Measurements from ENCODE around the gene INTS7. TPM values are rescaled to one million over a fixed set of nuclear protein-coding genes. Genes with fewer than 3 reads are reported as not detected.

Gene INTS7
- total and polyA plus RNA-seq, 12 donors, result 6.3 to 24.5 (median 12.2) TPM

- peak; percentile 67 to 87 (median 74) for DNase-seq
- TF ChIP-seq POLR2A (IDR thresholded peaks at IDR 0.05) (no peak), CTCF (IDR thresholded peaks at IDR 0.05) (peak; percentile 92 to 96 (median 94))
- H3K4me1 ChIP-seq (replicated peaks in 1 of 2), result no peaks in the 10 kb centered on the region
- no peak overlapping the region for H3K27ac ChIP-seq
- 46 to 52% (median 49%) methylated on average over 7 of the region's 7 CpGs for WGBS, 4 donors
- no peaks in the 10 kb centered on the region for H3K36me3 ChIP-seq (replicated peaks in 1 of 2)
- no peaks in the 10 kb centered on the region for H3K9me3 ChIP-seq (replicated peaks in 1 of 3)
- no peaks in the 10 kb centered on the region for H3K27me3 ChIP-seq
- intact Hi-C loops (cut with DNase I), result no loop called here
- no peak overlapping the region for H3K4me3 ChIP-seq
These were observed 23.2 kb downstream of the INTS7 start for GRCh38 chr1:212012034-212012740.

GRCh38 chr1:212010004-212010403 lies 25.4 kb downstream of the INTS7 start:
- DNase-seq, result no peak
- no peaks in the 10 kb centered on the region for H3K4me1 ChIP-seq (replicated peaks in 1 of 2)
- TF ChIP-seq POLR2A (IDR thresholded peaks at IDR 0.05) (no peak), CTCF (IDR thresholded peaks at IDR 0.05) (no peak)
- no peak overlapping the region for H3K27ac ChIP-seq
- no peak overlapping the region for H3K4me3 ChIP-seq
- no peaks in the 10 kb centered on the region for H3K27me3 ChIP-seq
- WGBS, 4 donors, result 72 to 89% (median 83%) methylated on average over 3 of the region's 3 CpGs
- no peaks in the 10 kb centered on the region for H3K36me3 ChIP-seq (replicated peaks in 1 of 2)
- intact Hi-C loops (cut with DNase I), result no loop called here
- no peaks in the 10 kb centered on the region for H3K9me3 ChIP-seq (replicated peaks in 1 of 3)

GRCh38 chr1:212009561-212009960 lies 25.8 kb downstream of the INTS7 start:
- DNase-seq, result no peak
- TF ChIP-seq POLR2A (IDR thresholded peaks at IDR 0.05) (no peak), CTCF (IDR thresholded peaks at IDR 0.05) (no peak)
- H3K9me3 ChIP-seq (replicated peaks in 1 of 3), result no peaks in the 10 kb centered on the region
- no peak overlapping the region for H3K27ac ChIP-seq
- H3K27me3 ChIP-seq, result no peaks in the 10 kb centered on the region
- no peaks in the 10 kb centered on the region for H3K4me1 ChIP-seq (replicated peaks in 1 of 2)
- intact Hi-C loops (cut with DNase I), result no loop called here
- no peak overlapping the region for H3K4me3 ChIP-seq
- 86 to 100% (median 91%) methylated on average over 1 of the region's 1 CpG for whole genome bisulfite sequencing, 4 donors
- no peaks in the 10 kb centered on the region for H3K36me3 ChIP-seq (replicated peaks in 1 of 2)

- H3K27me3 ChIP-seq, result no peaks in the 10 kb centered on the region
- H3K9me3 ChIP-seq (replicated peaks in 1 of 3), result no peaks in the 10 kb centered on the region
- no peaks in the 10 kb centered on the region for H3K4me1 ChIP-seq (replicated peaks in 1 of 2)
- no peak for DNase-seq
- TF ChIP-seq CTCF (IDR thresholded peaks at IDR 0.05) (no peak), POLR2A (IDR thresholded peaks at IDR 0.05) (no peak)
- intact Hi-C loops (cut with DNase I), result no loop called here
- H3K36me3 ChIP-seq (replicated peaks in 1 of 2), result no peaks in the 10 kb centered on the region
- H3K4me3 ChIP-seq, result no peak overlapping the region
- no peak overlapping the region for H3K27ac ChIP-seq
- WGBS, 4 donors, result 92 to 94% (median 93%) methylated on average over 9 of the region's 9 CpGs
These were observed 27.5 kb downstream of the INTS7 start for GRCh38 chr1:212007886-212008285.

Measured in adrenal gland (tissue), 12 donors.